ENCODE measurements around the gene CELSR1. TPM values are rescaled to one million over a fixed set of nuclear protein-coding genes. Genes with fewer than 3 reads are reported as not detected.
A peak's percentile ranks its signal among the peaks of the same experiment; 100 is the strongest.

CELSR1 gene
- total and polyA plus RNA-seq, 2 of the 13 experiments (the other 11 are each of a cell fraction or from before 2014, with no cell fraction given) = 0.78 to 1.8 TPM

- POLR2A ChIA-PET = no interaction called here
- ATAC-seq (no peak), FAIRE-seq (no peak), DNase-seq (ENCODE audit: low spot score) (no peak)
- H3K79me2 ChIP-seq (ENCODE audit: insufficient read depth, low read length) = no peaks in the 10 kb centered on the region
- peaks cover 16% of the 10 kb centered on the region for H3K4me1 ChIP-seq (ENCODE audit: insufficient read depth, low read length)
- H3K27me3 ChIP-seq (ENCODE audit: control insufficient read depth in 1 of 2, insufficient read depth in 2 of 2, low read length in 2 of 2) = no peaks in the 10 kb centered on the region
- no peak overlapping the region for H3K4me3 ChIP-seq (replicated peaks in 1 of 3; ENCODE audit: insufficient read depth in 1 of 3, low read depth in 2 of 3, low read length in 3 of 3)
- no peak overlapping the region for H3K9ac ChIP-seq (ENCODE audit: insufficient read depth, low read depth, low read length)
- 0 out of 2 replicates have a peak, but pooled peaks have one; percentile 3 for TF ChIP-seq AKAP8 (CRISPR knock-in tag; IDR thresholded peaks at IDR 0.05)
- peak; percentile 49 for TF ChIP-seq AGO2 (optimal IDR thresholded peaks at IDR 0.05; ENCODE audit: low read depth, low read length)
- TF ChIP-seq HNRNPL (IDR thresholded peaks at IDR 0.05; ENCODE audit: low read depth, low read length) = 0 out of 2 replicates have a peak, but pooled peaks have one; percentile 29
- TF ChIP-seq HMGA1 (CRISPR knock-in tag; conservative IDR thresholded peaks at IDR 0.05) = no peak
- in situ Hi-C loops (cut with HindIII; ENCODE audit: extremely low pct_ligation_motif_present, low pct_unique_long_range_greater_than_20kb) = loop anchor here (5.0 kb wide), 1 partner anchor 34 kb away; no protein-coding TSS in a partner anchor
- H2AFZ ChIP-seq (ENCODE audit: low read length) = no peak overlapping the region
- no TSS peak for BruUV-seq (replicated peaks)
- intact Hi-C loops (cut with micrococcal nuclease; ENCODE audit: unreplicated experiment) = loop anchor here (5.0 kb wide), 1 partner anchor 189 kb away; no protein-coding TSS in a partner anchor
- 87% methylated on average over 10 of the region's 19 CpGs for WGBS (ENCODE audit: low lambda C conversion rate)
- peaks cover 13 to 38% of the 10 kb centered on the region in 2 experiments; a peak in 4 of 5 replicates for H3K36me3 ChIP-seq (replicated peaks in 1 of 2; ENCODE audit: control insufficient read depth in 1 of 2, insufficient read depth in 2 of 2, low read length in 2 of 2)
- H3K27ac ChIP-seq (ENCODE audit: extremely low read length, insufficient read depth, low read length) = no peak overlapping the region
- H3K9me3 ChIP-seq (ENCODE audit: low read length) = no peaks in the 10 kb centered on the region
- CTCF ChIA-PET (ENCODE audit: low intra/inter-chr PET ratio, low total read pairs) = no interaction called here
- H4K20me1 ChIP-seq (ENCODE audit: insufficient read depth, low read length) = no peaks in the 10 kb centered on the region
- H3K4me2 ChIP-seq (ENCODE audit: low read depth, low read length) = no peak overlapping the region
These were observed 179.5 kb downstream of the CELSR1 start for GRCh38 chr22:46357711-46358520.

GRCh38 chr22:46356496-46357480 is 180.6 kb downstream of the CELSR1 start:
- in situ Hi-C loops (cut with HindIII; ENCODE audit: extremely low pct_ligation_motif_present, low pct_unique_long_range_greater_than_20kb) (loop anchor here (5.0 kb wide), 1 partner anchor 36 kb away; no protein-coding TSS in a partner anchor), intact Hi-C loops (cut with micrococcal nuclease; ENCODE audit: unreplicated experiment) (loop anchor here (5.0 kb wide), 1 partner anchor 191 kb away; no protein-coding TSS in a partner anchor)
- Histone ChIP-seq H3K4me2 (ENCODE audit: low read depth, low read length) (no peak overlapping the region), H4K20me1 (ENCODE audit: insufficient read depth, low read length) (no peaks in the 10 kb centered on the region), H3K9ac (ENCODE audit: insufficient read depth, low read depth, low read length) (no peak overlapping the region), H3K4me1 (ENCODE audit: insufficient read depth, low read length) (peaks cover 5% of the 10 kb centered on the region), H3K27ac (ENCODE audit: extremely low read length, insufficient read depth, low read length) (no peak overlapping the region), H2AFZ (ENCODE audit: low read length) (no peak overlapping the region), H3K36me3 (replicated peaks in 1 of 2; ENCODE audit: control insufficient read depth in 1 of 2, insufficient read depth in 2 of 2, low read length in 2 of 2) (peaks cover 23 to 49% of the 10 kb centered on the region in 2 experiments; a peak in 4 of 5 replicates), H3K79me2 (ENCODE audit: insufficient read depth, low read length) (no peaks in the 10 kb centered on the region), H3K4me3 (replicated peaks in 1 of 3; ENCODE audit: insufficient read depth in 1 of 3, low read depth in 2 of 3, low read length in 3 of 3) (no peak overlapping the region), H3K9me3 (ENCODE audit: low read length) (no peaks in the 10 kb centered on the region), H3K27me3 (ENCODE audit: control insufficient read depth in 1 of 2, insufficient read depth in 2 of 2, low read length in 2 of 2) (no peaks in the 10 kb centered on the region)
- ATAC-seq = no peak
- TF ChIP-seq GZF1 (CRISPR knock-in tag; IDR thresholded peaks at IDR 0.05) (no peak), THRA (CRISPR knock-in tag; IDR thresholded peaks at IDR 0.05; ENCODE audit: borderline replicate concordance) (no peak), AGO2 (optimal IDR thresholded peaks at IDR 0.05; ENCODE audit: low read depth, low read length) (peak; percentile 53), POLR2G (IDR thresholded peaks at IDR 0.05; ENCODE audit: low read depth, low read length) (peak; percentile 16; the same call in 1 of the 2 replicates)
- ChIA-PET POLR2A (no interaction called here), CTCF (ENCODE audit: low intra/inter-chr PET ratio, low total read pairs) (interaction anchor here (1.0 kb wide), 1 partner anchor 88 kb away, joined by 3 read pairs; no protein-coding TSS in a partner anchor)
- no TSS peak for BruUV-seq (replicated peaks)
- DNase-seq (ENCODE audit: low spot score) = no peak
- FAIRE-seq = no peak
- 95% methylated on average over 10 of the region's 23 CpGs for WGBS (ENCODE audit: low lambda C conversion rate)
